Measurements from ENCODE around the gene C11orf98.
A peak's percentile ranks its signal among the peaks of the same experiment; 100 is the strongest.
"Not testable (repeated sequence)": the region's sequence is repeated elsewhere in the genome, so short reads cannot be mapped to it uniquely, and the experiment has no call there.

Gene C11orf98

DNA sequence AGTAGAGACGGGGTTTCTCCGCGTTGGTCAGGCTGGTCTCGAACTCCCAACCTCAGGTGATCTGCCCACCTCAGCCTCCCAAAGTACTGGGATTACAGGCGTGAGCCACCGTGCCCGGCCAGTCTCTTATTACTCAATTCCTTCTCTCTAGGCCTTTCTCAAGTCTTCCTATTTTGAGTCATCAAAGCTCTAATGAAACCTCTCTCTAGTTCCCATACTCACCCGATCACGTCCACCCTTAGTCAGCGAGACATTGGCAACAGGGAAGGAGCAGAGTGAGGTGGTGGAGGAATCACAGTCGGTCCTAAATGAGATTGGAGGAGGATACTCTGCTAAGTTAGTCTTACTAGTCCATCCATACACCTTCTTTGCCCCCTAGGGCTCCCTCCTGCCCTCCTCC, 37.2 kb upstream of the C11orf98 start:
- peaks cover 5% of the 10 kb centered on the region for H4K20me1 ChIP-seq (ENCODE audit: insufficient read depth, low read length, poor library complexity, severe bottlenecking)
- H3K4me2 ChIP-seq (ENCODE audit: low read depth, low read length, poor library complexity, severe bottlenecking) = no peak overlapping the region
- peaks cover 6% of the 10 kb centered on the region for H3F3A ChIP-seq (ENCODE audit: low read depth)
- no peak overlapping the region for H3K4me3 ChIP-seq (ENCODE audit: low read length, poor library complexity, severe bottlenecking)
- H3K79me2 ChIP-seq (ENCODE audit: insufficient read depth, low read length) = no peaks in the 10 kb centered on the region
- H3K27me3 ChIP-seq (ENCODE audit: insufficient read depth, low read length, poor library complexity, severe bottlenecking) = no peaks in the 10 kb centered on the region
- peaks cover 13% of the 10 kb centered on the region for H3K4me1 ChIP-seq (ENCODE audit: insufficient read depth, low read length, poor library complexity, severe bottlenecking)
- H3K9me3 ChIP-seq (ENCODE audit: insufficient read depth, low read depth, low read length) = no peaks in the 10 kb centered on the region
- H3K36me3 ChIP-seq (ENCODE audit: insufficient read depth, low read length) = peaks cover 4% of the 10 kb centered on the region; the same call in 1 of the 2 replicates
- TF ChIP-seq, protein P1, sequence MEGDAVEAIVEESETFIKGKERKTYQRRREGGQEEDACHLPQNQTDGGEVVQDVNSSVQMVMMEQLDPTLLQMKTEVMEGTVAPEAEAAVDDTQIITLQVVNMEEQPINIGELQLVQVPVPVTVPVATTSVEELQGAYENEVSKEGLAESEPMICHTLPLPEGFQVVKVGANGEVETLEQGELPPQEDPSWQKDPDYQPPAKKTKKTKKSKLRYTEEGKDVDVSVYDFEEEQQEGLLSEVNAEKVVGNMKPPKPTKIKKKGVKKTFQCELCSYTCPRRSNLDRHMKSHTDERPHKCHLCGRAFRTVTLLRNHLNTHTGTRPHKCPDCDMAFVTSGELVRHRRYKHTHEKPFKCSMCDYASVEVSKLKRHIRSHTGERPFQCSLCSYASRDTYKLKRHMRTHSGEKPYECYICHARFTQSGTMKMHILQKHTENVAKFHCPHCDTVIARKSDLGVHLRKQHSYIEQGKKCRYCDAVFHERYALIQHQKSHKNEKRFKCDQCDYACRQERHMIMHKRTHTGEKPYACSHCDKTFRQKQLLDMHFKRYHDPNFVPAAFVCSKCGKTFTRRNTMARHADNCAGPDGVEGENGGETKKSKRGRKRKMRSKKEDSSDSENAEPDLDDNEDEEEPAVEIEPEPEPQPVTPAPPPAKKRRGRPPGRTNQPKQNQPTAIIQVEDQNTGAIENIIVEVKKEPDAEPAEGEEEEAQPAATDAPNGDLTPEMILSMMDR (conservative IDR thresholded peaks at IDR 0.05; ENCODE audit: low read length) = no peak
- no peak for TF ChIP-seq EZH2phosphoT487 (IDR thresholded peaks at IDR 0.05; ENCODE audit: borderline replicate concordance)
- no peaks in the 10 kb centered on the region for H3K9me2 ChIP-seq (replicated peaks; ENCODE audit: low read depth, low read length)
- no peak overlapping the region for H2AFZ ChIP-seq (ENCODE audit: low read length)
- no peak overlapping the region for H3K9ac ChIP-seq (ENCODE audit: low read depth, low read length, poor library complexity, severe bottlenecking)

DNA sequence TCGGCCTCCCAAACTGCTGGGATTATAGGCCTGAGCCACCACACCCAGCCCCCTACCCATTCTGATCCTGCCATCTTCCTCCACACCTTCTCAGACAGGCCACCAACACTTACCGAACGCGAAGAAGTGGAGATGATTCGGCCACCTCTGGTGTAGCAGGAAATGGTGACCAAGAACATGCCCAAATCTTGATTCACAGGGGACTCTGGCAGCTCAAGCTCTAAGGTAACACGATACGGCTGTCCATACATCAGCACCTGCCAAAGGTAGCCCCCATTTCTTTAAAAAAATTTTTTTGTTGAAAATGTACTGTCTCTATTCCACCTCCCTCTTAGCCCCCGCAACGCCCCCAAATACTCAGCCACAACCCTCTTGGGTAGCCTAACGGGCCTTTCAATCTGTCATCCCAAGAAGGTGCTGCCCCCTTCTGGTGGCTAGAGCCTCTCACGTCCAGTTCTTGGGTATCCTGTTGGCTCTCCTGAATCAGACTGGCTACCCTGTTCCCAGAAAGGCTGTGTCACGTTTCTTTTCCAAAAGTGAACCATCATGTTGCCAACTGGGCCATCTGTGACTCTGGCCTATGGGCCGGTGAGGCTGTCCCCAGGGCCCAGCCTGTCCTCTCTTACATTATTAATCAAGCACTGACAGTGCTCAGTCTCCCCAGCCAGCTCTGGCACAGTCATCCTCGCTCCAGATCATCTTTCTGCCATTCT, 29.6 kb upstream of the C11orf98 start:
- Histone ChIP-seq H2AFZ (ENCODE audit: low read length) (no peak overlapping the region), H3K9me3 (ENCODE audit: insufficient read depth, low read depth, low read length) (no peaks in the 10 kb centered on the region), H3K27me3 (ENCODE audit: insufficient read depth, low read length, poor library complexity, severe bottlenecking) (no peaks in the 10 kb centered on the region), H3K9ac (ENCODE audit: low read depth, low read length, poor library complexity, severe bottlenecking) (no peak overlapping the region), H3K4me3 (ENCODE audit: low read length, poor library complexity, severe bottlenecking) (no peak overlapping the region), H4K20me1 (ENCODE audit: insufficient read depth, low read length, poor library complexity, severe bottlenecking) (no peaks in the 10 kb centered on the region), H3K9me2 (replicated peaks; ENCODE audit: low read depth, low read length) (no peaks in the 10 kb centered on the region), H3K4me2 (ENCODE audit: low read depth, low read length, poor library complexity, severe bottlenecking) (no peak overlapping the region), H3K79me2 (ENCODE audit: insufficient read depth, low read length) (no peaks in the 10 kb centered on the region), H3K36me3 (ENCODE audit: insufficient read depth, low read length) (peaks cover 44% of the 10 kb centered on the region; the same call in 1 of the 2 replicates), H3F3A (ENCODE audit: low read depth) (no peaks in the 10 kb centered on the region), H3K4me1 (ENCODE audit: insufficient read depth, low read length, poor library complexity, severe bottlenecking) (no peaks in the 10 kb centered on the region)
- TF ChIP-seq, protein P1 (conservative IDR thresholded peaks at IDR 0.05; ENCODE audit: low read length) = peak; percentile 91
- TF ChIP-seq EZH2phosphoT487 (IDR thresholded peaks at IDR 0.05; ENCODE audit: borderline replicate concordance) = no peak

DNA sequence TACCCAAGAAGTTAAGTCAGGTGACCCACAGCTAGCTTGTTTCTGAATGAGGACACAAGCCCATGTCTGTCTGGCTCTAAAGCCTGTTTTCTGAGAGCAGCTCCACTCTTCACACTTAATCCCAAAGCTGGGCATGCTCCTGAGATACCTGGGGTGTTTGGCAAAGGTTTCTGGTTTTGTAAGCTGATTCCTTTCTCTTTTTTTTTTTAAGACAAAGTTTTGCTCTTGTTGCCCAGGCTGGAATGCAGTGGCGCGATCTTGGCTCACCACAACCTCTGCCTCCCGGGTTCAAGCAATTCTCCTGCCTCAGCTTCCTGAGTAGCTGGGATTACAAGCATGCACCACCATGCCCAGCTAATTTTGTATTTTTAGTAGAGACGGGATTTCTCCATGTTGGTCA, 28.6 kb upstream of the C11orf98 start:
- H3K9me2 ChIP-seq (replicated peaks; ENCODE audit: low read depth, low read length); H3K9me3 ChIP-seq (ENCODE audit: insufficient read depth, low read depth, low read length); H3K27me3 ChIP-seq (ENCODE audit: insufficient read depth, low read length, poor library complexity, severe bottlenecking); H4K20me1 ChIP-seq (ENCODE audit: insufficient read depth, low read length, poor library complexity, severe bottlenecking); H3K4me1 ChIP-seq (ENCODE audit: insufficient read depth, low read length, poor library complexity, severe bottlenecking); H3F3A ChIP-seq (ENCODE audit: low read depth); H3K4me2 ChIP-seq (ENCODE audit: low read depth, low read length, poor library complexity, severe bottlenecking); H3K4me3 ChIP-seq (ENCODE audit: low read length, poor library complexity, severe bottlenecking); H2AFZ ChIP-seq (ENCODE audit: low read length); H3K79me2 ChIP-seq (ENCODE audit: insufficient read depth, low read length); H3K9ac ChIP-seq (ENCODE audit: low read depth, low read length, poor library complexity, severe bottlenecking): not testable (repeated sequence)
- H3K36me3 ChIP-seq (ENCODE audit: insufficient read depth, low read length) = peaks cover 44% of the 10 kb centered on the region; the same call in 1 of the 2 replicates

All from Loucy (cell line).